ENCODE results near the gene ZNF578.
"Not testable (repeated sequence)": the region's sequence is repeated elsewhere in the genome, so short reads cannot be mapped to it uniquely, and the experiment has no call there.

The ZNF578 gene

GRCh38 chr19:52557231-52557995 lies 104.1 kb downstream of the ZNF578 start:
- DNase-seq (ENCODE audit: low spot score), result no peak
- TF ChIP-seq, protein P1, sequence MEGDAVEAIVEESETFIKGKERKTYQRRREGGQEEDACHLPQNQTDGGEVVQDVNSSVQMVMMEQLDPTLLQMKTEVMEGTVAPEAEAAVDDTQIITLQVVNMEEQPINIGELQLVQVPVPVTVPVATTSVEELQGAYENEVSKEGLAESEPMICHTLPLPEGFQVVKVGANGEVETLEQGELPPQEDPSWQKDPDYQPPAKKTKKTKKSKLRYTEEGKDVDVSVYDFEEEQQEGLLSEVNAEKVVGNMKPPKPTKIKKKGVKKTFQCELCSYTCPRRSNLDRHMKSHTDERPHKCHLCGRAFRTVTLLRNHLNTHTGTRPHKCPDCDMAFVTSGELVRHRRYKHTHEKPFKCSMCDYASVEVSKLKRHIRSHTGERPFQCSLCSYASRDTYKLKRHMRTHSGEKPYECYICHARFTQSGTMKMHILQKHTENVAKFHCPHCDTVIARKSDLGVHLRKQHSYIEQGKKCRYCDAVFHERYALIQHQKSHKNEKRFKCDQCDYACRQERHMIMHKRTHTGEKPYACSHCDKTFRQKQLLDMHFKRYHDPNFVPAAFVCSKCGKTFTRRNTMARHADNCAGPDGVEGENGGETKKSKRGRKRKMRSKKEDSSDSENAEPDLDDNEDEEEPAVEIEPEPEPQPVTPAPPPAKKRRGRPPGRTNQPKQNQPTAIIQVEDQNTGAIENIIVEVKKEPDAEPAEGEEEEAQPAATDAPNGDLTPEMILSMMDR (IDR thresholded peaks at IDR 0.05; ENCODE audit: extremely low read depth, missing control alignments), result no peak

DNA sequence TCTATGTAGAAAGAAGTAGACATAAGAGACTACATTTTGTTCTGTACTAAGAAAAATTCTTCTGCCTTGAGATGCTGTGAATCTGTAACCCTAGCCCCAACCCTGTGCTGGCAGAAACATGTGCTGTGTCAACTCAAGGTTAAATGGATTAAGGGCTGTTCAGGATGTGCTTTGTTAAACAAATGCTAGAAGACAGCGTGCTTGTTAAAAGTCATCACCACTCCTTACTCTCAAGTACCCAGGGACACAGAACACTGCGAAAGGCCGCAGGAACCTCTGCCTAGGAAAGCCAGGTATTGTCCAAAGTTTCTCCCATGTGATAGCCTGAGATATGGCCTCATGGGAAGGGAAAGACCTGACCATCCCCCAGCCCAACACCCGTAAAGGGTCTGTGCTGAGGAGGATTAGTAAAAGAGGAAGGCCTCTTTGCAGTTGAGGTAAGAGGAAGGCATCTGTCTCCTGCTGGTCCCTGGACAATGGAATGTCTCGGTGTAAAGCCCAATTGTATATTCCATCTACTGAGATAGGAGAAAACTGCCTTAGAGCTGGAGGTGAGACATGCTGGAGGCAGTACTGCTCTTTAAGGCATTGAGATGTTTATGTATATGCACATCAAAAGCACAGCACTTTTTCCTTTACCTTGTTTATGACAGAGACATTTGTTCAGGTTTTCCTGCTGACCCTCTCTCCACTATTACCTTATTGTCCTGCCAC lies 105.5 kb downstream of the ZNF578 start:
- not testable (repeated sequence) for DNase-seq (ENCODE audit: low spot score)

- DNase-seq (ENCODE audit: low spot score), result not testable (repeated sequence)
Observed at GRCh38 chr19:52561611-52562010, 108.3 kb downstream of the ZNF578 start.

Data from GM20000 (cell line).